Gastrocnemius medialis (tissue), 4 donors: ENCODE results near the gene PHF2. TPM values are rescaled to one million over a fixed set of nuclear protein-coding genes. Genes with fewer than 3 reads are reported as not detected.

Source experiments
- ATAC-seq, 2 donors: fragments of 150-250 bp; one replicate each; pipeline ENCODE4 v1.9.1; 2016
- DNase-seq, 2 donors: peaks; one replicate each; pipeline ENCODE4 v3.0.0-alpha.2; 2019
- H3K27ac ChIP-seq, 4 donors: fragments of 200-600 bp; sonication (generic); 1 replicate in 1 of 4; 2 replicates in 3 of 4; pipeline ENCODE4 v1.5.1; 2016 to 2018; ENCODE audit warnings: mild to moderate bottlenecking in 2 of 4, moderate library complexity in 1 of 4
- H3K27me3 ChIP-seq, 3 donors: fragments of 200-600 bp; sonication (generic) in 2 of 3; 1 replicate in 1 of 3; 2 replicates in 2 of 3; pipeline versions ENCODE4 v1.5.1 to v1.6.0; 2016 to 2019; ENCODE audit warnings: mild to moderate bottlenecking in 1 of 3, moderate library complexity in 1 of 3
- H3K36me3 ChIP-seq, 2 donors: fragments of 200-600 bp; sonication (generic) in 1 of 2; one replicate each; pipeline ENCODE4 v1.5.1; 2017 to 2018
- H3K4me1 ChIP-seq, 2 donors: fragments of 200-600 bp; sonication (generic) in 1 of 2; one replicate each; pipeline ENCODE4 v1.5.1; 2016 to 2017; ENCODE audit warnings: mild to moderate bottlenecking in 2 of 2
- H3K4me3 ChIP-seq, 4 donors: fragments of 200-600 bp; sonication (generic) in 3 of 4; 1 replicate in 1 of 4; 2 replicates in 3 of 4; pipeline ENCODE4 v1.5.1; 2016 to 2019; ENCODE audit warnings: mild to moderate bottlenecking in 2 of 4
- H3K9me3 ChIP-seq, 3 donors: fragments of 200-600 bp; sonication (generic) in 2 of 3; 1 replicate in 1 of 3; 2 replicates in 2 of 3; pipeline ENCODE4 v1.5.1; 2016 to 2019
- CTCF ChIP-seq, 5 experiments: fragments of 450-650 bp in 3 of 5; fragments of 200-600 bp in 2 of 5; sonication (generic) in 2 of 5; IDR thresholded peaks in 4 of 5; conservative IDR thresholded peaks in 1 of 5; 1 replicate in 4 of 5; 2 replicates in 1 of 5; pipeline ENCODE4 v1.5.1; 2016 to 2019; ENCODE audit warnings: antibody characterized with exemption in 5 of 5, mild to moderate bottlenecking in 3 of 5, moderate library complexity in 3 of 5
- POLR2A ChIP-seq, 2 donors: fragments of 450-650 bp; IDR thresholded peaks; one replicate each; pipeline ENCODE4 v1.6.1; 2017; ENCODE audit warnings: antibody characterized with exemption in 2 of 2, mild to moderate bottlenecking in 2 of 2, moderate library complexity in 2 of 2
- in situ Hi-C, 4 donors: fragments of 200-750 bp; cut with MboI; loops; one replicate each; pipeline versions ENCODE4 v1.15.0 to v1.8.0; 2017; ENCODE audit warnings: low sequenced_read_pairs in 4 of 4
- intact Hi-C: fragments of 100-400 bp; cut with DNase I; formaldehyde crosslinking; loops from one replicate; pipeline ENCODE4 v1.15.1; 2023; ENCODE audit warnings: low total_unique reads
- total RNA-seq, 4 donors: library from RNA; depleted of rRNA; stranded (reverse); fragments of >200 nt; gene quantifications; one replicate each; pipeline versions ENCODE4 v1.1.0 to v1.2.3, GENCODE V29; 2016

PHF2 gene
- total RNA-seq, 4 donors from 2014 or later, result 18.8 to 24.3 (median 21.9) TPM

GRCh38 chr9:93636667-93637066 lies 60.3 kb downstream of the PHF2 start:
- ATAC-seq (no peak), DNase-seq (no peak)
- Histone ChIP-seq H3K36me3 (peaks cover 0 to 34% of the 10 kb centered on the region in 2 donors), H3K27ac (no peak overlapping the region), H3K27me3 (no peaks in the 10 kb centered on the region), H3K4me1 (peaks cover 0 to 3% of the 10 kb centered on the region in 2 donors), H3K4me3 (no peak overlapping the region), H3K9me3 (no peaks in the 10 kb centered on the region)
- in situ Hi-C loops, result no loop called here
- intact Hi-C loops, result no loop called here
- TF ChIP-seq CTCF (IDR thresholded peaks at IDR 0.05 in 4 of 5, conservative IDR thresholded peaks at IDR 0.05 in 1 of 5), result no peak

GRCh38 chr9:93637886-93638285 lies 61.5 kb downstream of the PHF2 start:
- H3K4me1 ChIP-seq, result peaks cover 0 to 3% of the 10 kb centered on the region in 2 donors
- H3K36me3 ChIP-seq, result peaks cover 0 to 28% of the 10 kb centered on the region in 2 donors
- DNase-seq, result no peak
- no peak overlapping the region for H3K4me3 ChIP-seq
- ATAC-seq, result no peak
- no peak for TF ChIP-seq CTCF (IDR thresholded peaks at IDR 0.05 in 4 of 5, conservative IDR thresholded peaks at IDR 0.05 in 1 of 5)
- no peak for TF ChIP-seq POLR2A (IDR thresholded peaks at IDR 0.05)
- in situ Hi-C loops (no loop called here), intact Hi-C loops (loop anchor here (1.0 kb wide), 1 partner anchor 43 kb away; no protein-coding TSS in a partner anchor)
- H3K9me3 ChIP-seq, result no peaks in the 10 kb centered on the region
- H3K27ac ChIP-seq, result no peak overlapping the region
- H3K27me3 ChIP-seq, result no peaks in the 10 kb centered on the region

GRCh38 chr9:93640027-93640426 lies 63.6 kb downstream of the PHF2 start:
- DNase-seq (no peak), ATAC-seq (no peak)
- in situ Hi-C loops, result no loop called here
- H3K27me3 ChIP-seq, result no peaks in the 10 kb centered on the region
- H3K27ac ChIP-seq, result no peak overlapping the region
- TF ChIP-seq CTCF (IDR thresholded peaks at IDR 0.05 in 4 of 5, conservative IDR thresholded peaks at IDR 0.05 in 1 of 5) (no peak), POLR2A (IDR thresholded peaks at IDR 0.05) (no peak)
- H3K36me3 ChIP-seq, result peaks cover 0 to 33% of the 10 kb centered on the region in 2 donors
- peaks cover 0 to 3% of the 10 kb centered on the region in 2 donors for H3K4me1 ChIP-seq
- H3K4me3 ChIP-seq, result no peak overlapping the region
- H3K9me3 ChIP-seq, result no peaks in the 10 kb centered on the region
- intact Hi-C loops, result no loop called here

GRCh38 chr9:93642961-93643360 lies 66.6 kb downstream of the PHF2 start:
- H3K27ac ChIP-seq, result no peak overlapping the region
- in situ Hi-C loops (no loop called here), intact Hi-C loops (no loop called here)
- ATAC-seq (no peak), DNase-seq (no peak)
- H3K27me3 ChIP-seq, result no peaks in the 10 kb centered on the region
- H3K4me1 ChIP-seq, result peaks cover 0 to 3% of the 10 kb centered on the region in 2 donors
- H3K36me3 ChIP-seq, result peaks cover 0 to 36% of the 10 kb centered on the region in 2 donors
- no peak for TF ChIP-seq POLR2A (IDR thresholded peaks at IDR 0.05)
- TF ChIP-seq CTCF (IDR thresholded peaks at IDR 0.05 in 4 of 5, conservative IDR thresholded peaks at IDR 0.05 in 1 of 5), result no peak
- no peak overlapping the region for H3K4me3 ChIP-seq
- H3K9me3 ChIP-seq, result no peaks in the 10 kb centered on the region
